Stimulated activated CD4-positive, alpha-beta T cell treated with anti-CD3 and anti-CD28 coated beads, Interleukin-4, amount 100 ng/mL, for 48 hours (primary cell): Measurements from ENCODE around the gene TANC1.

ENCODE experiments used
- DNase-seq, 2 donors: peaks; one replicate each; pipeline ENCODE4 v3.0.0-alpha.2; 2020; ENCODE audit warnings: low read depth in 2 of 2

TANC1 gene

GRCh38 chr2:159224061-159224813, 255.8 kb downstream of the TANC1 start:
- no peak for DNase-seq

DNA sequence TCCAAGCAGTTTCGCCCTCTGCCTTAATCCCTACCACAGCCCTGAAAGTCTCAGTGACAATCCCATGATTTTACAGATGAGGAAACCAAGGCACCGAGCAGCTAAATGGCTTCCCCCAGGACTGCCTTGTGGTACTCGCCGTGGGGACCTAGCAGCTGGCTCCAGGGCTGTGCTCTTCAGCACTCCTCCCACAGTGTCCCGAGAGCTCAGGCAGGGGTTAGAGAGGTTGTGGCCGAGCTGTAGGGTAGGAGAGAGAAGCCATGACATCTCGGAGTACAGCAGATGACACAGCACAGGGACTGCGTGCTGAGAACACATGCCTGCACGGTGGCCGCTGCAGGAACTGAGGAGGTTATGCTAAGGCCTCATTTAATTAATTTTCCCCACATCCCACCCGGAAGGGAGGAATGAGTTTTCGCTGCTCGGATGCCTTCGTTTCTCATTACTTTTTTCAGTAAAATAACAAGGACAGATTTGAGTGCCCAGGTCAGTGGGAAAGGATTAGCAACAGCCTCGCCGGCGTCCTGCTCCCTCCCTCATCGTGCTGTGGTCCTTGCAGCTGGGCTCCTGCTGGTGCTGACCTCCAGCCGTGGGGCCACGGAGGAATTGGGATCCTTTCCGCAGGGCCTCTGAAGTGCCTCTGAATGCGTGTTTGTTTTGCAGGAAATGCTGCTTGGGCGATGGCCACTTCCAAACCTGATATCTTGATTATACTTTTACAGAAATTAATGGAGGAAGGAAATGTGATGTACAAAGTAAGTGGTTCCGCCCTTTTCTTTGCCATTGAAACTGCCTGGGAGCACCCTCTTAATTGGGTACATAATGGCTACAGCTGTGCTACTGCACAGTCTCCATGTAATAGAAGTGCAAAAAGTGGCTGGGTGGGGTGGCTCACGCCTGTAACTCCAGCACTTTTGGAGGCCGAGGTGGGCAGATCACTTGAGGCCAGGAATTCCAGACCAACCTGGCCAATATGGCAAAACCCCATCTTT, 256.9 kb downstream of the TANC1 start:
- DNase-seq: no peak

GRCh38 chr2:159226059-159226461, 257.6 kb downstream of the TANC1 start:
- DNase-seq: no peak

GRCh38 chr2:159226608-159227385, 258.4 kb downstream of the TANC1 start:
- no peak for DNase-seq

DNA sequence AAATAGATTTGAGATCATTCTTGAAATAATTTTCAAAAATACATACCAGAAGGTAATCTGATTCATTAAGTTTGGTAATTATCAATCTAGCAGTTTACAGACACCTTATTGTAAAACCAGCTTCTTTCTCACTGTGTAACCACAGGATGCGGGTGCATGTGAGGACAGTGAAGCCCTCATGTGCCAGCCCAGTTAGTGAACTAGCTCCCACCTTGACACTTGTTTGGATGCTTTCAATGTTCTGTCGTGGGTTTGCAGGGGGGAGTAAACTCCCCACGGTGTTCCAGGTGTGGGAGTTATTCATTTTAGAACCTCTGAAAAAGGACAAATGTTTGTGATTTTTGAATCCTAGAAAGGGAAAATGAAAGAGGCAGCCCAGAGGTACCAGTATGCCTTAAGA, 259.0 kb downstream of the TANC1 start:
- DNase-seq: no peak

DNA sequence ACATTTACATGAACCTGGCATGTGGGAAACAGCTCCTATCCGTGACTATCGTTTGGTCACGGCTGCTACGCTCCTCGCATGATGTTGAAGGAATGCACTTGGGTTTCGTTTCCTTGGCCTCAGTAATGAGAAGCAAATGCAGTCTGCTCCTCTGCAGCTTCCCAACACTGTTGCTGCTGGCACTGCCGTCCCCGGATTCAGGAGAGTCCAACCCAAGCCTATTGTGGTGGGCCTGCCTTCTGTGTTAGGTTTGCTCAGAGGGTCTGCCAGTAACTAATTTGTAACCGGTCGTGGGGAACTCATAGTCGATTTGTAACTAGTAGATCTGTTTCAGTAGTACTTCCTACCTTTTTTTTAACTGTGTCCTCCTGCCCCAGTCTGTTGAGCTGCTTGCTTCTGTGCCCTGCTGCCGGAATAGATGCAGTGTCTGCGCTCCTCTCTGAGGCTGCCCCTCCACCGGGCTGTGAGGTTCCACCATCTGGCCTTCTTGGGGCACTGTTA, 259.7 kb downstream of the TANC1 start:
- DNase-seq: no peak

DNA sequence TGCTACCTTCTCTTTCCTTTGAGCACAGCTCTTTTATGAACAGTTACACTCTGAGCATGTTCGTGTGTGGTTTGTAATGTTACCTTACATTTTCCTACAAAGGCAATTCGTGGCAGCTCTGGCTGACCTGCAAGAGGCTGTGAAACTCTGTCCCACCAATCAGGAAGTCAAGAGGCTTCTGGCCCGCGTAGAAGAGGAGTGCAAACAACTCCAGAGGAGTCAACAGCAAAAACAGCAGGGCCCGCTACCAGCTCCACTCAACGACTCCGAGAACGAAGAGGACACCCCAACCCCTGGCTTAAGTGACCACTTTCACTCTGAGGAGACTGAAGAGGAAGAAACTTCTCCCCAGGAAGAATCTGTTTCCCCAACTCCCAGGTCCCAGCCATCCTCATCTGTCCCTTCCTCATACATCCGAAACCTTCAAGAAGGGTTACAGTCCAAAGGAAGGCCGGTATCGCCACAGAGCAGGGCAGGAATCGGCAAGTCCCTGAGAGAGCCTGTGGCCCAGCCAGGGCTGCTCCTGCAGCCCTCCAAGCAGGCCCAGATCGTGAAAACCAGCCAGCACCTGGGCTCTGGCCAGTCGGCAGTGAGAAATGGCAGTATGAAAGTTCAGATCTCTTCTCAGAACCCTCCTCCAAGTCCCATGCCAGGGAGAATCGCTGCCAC, 261.2 kb downstream of the TANC1 start:
- DNase-seq: no peak

- no peak for DNase-seq
These were observed 261.9 kb downstream of the TANC1 start for GRCh38 chr2:159230145-159230877.

DNA sequence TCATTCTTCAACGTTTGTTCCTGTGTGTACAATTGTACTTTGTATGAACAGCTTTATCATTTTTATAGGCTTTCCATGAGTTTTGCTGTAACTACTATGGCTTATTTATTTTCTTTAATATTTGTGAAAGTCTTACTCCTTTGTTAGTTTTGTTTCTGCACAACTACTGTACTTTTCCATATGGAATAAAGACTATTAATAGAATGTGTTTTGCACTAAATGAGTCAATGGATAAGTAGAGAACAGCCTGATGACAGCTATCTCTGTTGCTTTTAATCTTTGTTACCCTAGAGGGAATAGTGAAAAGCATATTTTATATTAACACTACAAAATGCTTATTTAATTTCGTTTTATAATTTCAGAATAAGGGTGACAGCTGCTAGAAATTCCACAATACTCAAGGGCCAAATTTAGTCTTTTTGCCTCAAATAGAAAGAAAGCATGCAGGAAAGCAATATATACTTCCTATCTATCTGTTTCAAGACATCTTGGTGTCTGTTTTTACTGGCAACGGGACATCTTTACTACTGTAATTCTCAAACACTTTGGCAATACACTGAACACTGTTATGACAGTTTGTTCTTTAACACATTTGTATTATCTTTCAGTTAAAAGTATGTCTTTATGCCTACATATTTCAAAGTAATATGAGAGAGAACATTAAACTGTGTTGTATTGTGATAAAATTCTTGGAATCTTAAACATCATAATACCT, 264.2 kb downstream of the TANC1 start:
- DNase-seq: no peak

GRCh38 chr2:159234868-159235267, 266.4 kb downstream of the TANC1 start:
- DNase-seq: no peak

GRCh38 chr2:159243529-159243928, 275.1 kb downstream of the TANC1 start:
- no peak for DNase-seq

GRCh38 chr2:159246325-159246988, 278.0 kb downstream of the TANC1 start:
- DNase-seq: no peak

- no peak for DNase-seq
These were observed 281.7 kb downstream of the TANC1 start for GRCh38 chr2:159249990-159250715.

DNA sequence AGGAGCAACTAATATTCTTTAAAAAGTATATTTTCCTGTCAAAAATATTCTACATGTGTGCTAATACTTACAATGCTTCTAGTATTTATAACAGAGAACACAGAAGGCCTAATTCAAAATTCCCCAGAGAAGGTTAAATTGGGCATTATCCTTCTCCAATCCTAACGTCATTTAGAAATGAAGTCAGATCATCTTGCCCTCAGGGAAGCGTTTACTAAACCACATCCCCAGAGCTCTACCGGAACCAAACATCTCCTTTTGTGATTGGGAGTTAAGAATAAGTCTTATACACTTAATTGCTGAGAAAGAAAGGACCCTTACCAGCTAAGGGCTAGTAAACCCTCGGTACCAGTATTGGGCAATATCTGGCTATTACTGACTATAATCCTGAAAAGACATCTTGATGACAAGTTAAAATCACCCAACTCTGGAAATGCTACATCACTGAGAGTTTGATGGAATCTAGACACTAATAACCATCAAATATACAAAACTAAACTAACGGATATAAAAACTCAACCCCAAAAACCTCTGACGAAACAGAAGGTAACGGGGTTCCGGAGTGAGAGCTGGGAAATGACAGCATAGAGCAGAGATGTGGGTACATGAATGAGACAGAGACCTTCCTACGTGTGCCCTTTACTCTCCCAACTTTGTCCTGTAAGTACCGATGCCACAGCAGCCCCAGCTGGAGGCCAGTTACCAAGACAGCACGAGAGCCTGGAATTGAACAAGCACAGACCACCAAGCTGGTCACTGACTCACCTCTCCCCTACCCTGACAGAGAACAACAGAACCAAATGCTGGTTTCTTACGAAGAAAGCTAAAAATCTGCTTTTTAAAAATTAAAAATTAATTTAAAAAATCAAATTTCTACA, 283.1 kb downstream of the TANC1 start:
- DNase-seq: no peak

DNA sequence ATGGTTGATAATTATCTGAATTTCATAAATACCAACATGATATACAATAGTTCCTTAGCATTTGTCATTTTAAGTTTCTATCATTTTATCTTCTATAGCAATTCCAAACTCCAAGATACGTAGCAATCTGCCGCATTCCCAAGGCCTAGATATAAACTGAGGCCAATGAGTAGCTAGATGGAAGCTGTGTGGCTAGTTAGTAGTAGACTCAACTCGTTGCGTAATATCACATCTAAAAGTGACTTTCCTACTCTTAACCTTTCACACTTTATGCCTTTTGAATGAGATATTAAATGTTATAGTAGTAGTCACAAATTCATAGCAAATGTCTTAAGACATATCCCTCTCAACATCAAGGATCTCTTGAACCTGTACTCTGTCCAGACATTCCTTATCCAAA, 284.5 kb downstream of the TANC1 start:
- no peak for DNase-seq

DNA sequence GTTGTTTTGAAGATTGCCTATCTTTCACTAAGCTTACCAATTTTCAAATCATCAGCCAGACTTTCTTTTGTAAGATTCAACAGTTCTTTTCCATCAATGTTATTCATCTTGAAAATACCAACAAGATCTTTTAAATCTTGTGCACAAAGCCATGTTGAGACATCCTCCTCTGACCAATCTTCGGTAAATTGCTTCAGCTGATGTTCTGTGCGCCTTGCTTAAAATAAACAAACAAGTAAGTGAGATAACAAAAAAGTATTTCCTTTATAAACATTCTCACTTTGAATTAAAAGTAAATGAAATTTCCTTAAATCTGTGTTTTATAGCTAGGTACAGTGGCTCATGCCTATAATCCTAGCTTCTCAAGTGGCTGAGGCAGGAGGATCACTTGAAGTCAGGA, 287.7 kb downstream of the TANC1 start:
- DNase-seq: no peak

- DNase-seq: no peak
These were observed 293.8 kb downstream of the TANC1 start for GRCh38 chr2:159262226-159262625.

DNA sequence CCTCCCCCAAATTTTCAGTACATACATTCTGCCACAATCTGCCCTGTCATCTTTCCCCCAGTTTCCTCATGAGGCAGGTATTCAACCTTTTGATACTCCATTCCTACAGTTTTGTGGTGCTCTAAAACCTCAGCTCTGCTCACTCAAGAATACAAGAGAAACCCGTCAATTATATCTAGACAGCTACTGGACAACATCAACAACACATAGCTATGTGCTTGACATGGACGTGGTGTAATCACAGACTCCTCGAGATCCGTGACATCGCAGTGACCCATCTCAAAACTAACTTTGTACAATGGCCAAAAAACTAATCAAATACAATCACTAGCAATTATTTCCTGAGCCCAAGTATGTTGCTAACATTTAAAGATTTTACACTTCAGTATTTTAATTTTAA, 294.5 kb downstream of the TANC1 start:
- DNase-seq: no peak
